Gastroesophageal sphincter (tissue), 3 donors: ENCODE results near the gene EPC1.

Experiments
- CTCF ChIP-seq, 4 experiments: fragments of 200-600 bp in 2 of 4; fragments of 450-650 bp in 2 of 4; sonication (generic) in 1 of 4; IDR thresholded peaks; one replicate each; pipeline ENCODE4 v1.5.1; 2017 to 2019; ENCODE audit warnings: antibody characterized with exemption in 4 of 4, mild to moderate bottlenecking in 2 of 4, moderate library complexity in 2 of 4
- EP300 ChIP-seq: sonication (generic); formaldehyde crosslinking; IDR thresholded peaks from one replicate; pipeline ENCODE4 v1.6.1; 2017; ENCODE audit warnings: antibody characterized with exemption, mild to moderate bottlenecking
- POLR2A ChIP-seq, 2 donors: fragments of 450-650 bp; IDR thresholded peaks; one replicate each; pipeline ENCODE4 v1.6.1; 2017; ENCODE audit warnings: antibody characterized with exemption in 2 of 2, mild to moderate bottlenecking in 2 of 2, moderate library complexity in 1 of 2
- POLR2AphosphoS5 ChIP-seq: sonication (generic); formaldehyde crosslinking; IDR thresholded peaks from one replicate; pipeline ENCODE4 v1.6.1; 2017; ENCODE audit warnings: antibody characterized with exemption

GRCh38 chr10:32337350-32337749 is 9.6 kb downstream of the EPC1 start:
- TF ChIP-seq CTCF (IDR thresholded peaks at IDR 0.05): no peak
- TF ChIP-seq POLR2AphosphoS5: no peak
- no peak for TF ChIP-seq POLR2A (IDR thresholded peaks at IDR 0.05)
- no peak for TF ChIP-seq EP300
